GM21723 (cell line): ENCODE data around the gene CHD1L.
"Not testable (repeated sequence)": the region's sequence is repeated elsewhere in the genome, so short reads cannot be mapped to it uniquely, and the experiment has no call there.

ENCODE experiments used
- ATAC-seq: cut with Tn5 transposase; IDR thresholded peaks from one replicate; pipeline ENCODE4 v1.9.1; 2021; ENCODE audit warnings: mild to moderate bottlenecking, moderate library complexity; ENCODE audit not compliant: unreplicated experiment

The CHD1L gene

DNA sequence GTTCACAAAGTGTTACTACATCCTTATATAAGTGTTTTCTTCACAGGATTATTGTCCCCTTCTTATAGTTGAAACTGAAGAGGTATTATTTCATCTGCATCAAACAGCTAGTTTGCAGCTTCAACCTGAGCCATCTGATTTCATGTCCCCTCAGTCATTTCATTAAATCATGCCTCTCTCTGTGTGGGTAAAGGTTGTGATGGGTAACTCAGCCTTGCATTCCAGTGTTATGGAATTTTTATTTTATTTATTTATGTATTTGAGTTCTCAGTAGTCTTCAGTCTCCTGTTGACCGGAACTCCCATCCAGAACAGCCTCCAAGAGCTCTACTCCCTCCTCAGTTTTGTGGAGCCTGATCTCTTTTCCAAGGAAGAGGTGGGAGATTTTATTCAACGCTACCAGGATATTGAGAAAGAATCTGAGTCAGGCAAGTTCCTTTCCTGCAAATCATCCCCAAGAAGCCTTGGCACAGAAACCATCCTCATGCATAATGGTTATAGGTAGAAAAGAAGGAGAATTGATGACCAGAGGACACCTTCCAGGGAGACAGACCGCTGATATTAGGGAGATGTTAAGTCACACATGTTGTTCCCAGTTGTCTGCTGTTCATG is 21.8 kb downstream of the CHD1L start:
- ATAC-seq = no peak

DNA sequence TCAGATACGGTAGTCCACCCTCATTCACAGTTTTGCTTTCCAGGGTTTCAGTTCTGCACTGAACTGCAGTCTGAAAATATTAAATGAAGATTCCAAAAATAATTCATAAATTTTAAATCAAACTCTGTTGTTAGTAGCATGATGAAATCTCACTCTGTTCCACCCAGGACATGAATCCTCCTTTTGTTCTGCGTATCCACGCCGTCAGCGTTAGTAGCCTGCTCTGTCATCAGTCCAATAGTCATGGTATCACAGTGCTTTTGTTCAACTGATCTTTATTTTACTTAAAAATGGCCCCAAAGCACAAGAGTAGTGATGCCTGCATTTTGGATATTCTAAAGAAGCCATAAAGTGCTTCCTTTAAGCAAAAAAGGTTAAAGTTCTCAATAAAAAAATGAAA is 23.9 kb downstream of the CHD1L start:
- ATAC-seq = no peak

DNA sequence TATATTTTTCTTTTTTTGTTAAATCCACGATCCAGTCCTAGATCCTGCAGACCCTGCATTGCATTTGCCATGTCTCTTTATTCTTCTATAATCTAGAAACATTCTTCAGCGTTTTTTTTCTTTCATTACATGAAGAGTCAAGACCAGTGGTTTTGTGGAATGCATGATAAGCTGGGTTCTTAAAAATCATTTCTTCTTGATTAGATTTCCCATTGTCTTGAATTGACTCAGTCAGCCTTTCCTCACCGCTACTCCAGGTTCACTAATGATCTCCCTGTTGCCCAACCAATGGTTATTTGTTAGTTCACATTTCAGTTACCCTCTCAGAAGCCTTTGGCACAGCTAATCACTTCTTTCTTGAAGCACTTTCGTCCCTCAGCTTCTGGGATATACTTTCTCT is 25.2 kb downstream of the CHD1L start:
- no peak for ATAC-seq

DNA sequence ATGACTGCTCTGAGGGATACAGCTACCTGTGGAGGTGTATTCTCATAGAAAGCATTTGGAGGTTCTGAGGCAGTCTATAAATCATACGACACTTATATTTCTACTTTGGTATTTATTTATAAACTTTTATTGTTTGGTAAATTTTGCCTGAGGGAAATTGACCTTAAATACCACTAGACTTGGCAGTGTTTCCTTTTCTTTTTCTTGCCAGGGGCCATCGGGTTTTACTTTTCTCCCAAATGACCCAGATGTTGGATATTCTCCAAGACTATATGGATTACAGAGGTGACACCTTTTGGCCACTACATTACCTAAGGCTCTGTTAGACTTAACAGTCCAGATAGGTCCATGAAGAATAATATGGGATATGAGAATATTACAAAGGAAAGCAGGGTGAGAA is 28.2 kb downstream of the CHD1L start:
- ATAC-seq = no peak

DNA sequence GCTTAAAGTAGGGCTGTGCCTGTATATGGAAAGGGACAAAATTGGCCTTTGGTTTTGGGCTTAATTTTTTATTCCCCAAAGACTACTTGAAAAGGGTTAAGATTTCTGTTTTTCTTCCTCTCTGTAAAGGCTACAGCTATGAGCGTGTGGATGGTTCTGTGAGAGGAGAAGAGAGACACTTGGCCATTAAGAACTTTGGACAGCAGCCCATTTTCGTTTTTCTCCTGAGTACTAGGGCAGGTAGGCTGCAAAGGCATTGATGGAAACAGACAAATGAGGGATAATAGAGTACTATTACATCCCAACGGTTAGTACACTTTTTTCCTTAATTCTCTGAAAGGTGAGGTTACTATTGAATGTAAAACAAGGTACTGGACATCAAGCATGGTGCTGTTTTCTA is 29.6 kb downstream of the CHD1L start:
- ATAC-seq = no peak

DNA sequence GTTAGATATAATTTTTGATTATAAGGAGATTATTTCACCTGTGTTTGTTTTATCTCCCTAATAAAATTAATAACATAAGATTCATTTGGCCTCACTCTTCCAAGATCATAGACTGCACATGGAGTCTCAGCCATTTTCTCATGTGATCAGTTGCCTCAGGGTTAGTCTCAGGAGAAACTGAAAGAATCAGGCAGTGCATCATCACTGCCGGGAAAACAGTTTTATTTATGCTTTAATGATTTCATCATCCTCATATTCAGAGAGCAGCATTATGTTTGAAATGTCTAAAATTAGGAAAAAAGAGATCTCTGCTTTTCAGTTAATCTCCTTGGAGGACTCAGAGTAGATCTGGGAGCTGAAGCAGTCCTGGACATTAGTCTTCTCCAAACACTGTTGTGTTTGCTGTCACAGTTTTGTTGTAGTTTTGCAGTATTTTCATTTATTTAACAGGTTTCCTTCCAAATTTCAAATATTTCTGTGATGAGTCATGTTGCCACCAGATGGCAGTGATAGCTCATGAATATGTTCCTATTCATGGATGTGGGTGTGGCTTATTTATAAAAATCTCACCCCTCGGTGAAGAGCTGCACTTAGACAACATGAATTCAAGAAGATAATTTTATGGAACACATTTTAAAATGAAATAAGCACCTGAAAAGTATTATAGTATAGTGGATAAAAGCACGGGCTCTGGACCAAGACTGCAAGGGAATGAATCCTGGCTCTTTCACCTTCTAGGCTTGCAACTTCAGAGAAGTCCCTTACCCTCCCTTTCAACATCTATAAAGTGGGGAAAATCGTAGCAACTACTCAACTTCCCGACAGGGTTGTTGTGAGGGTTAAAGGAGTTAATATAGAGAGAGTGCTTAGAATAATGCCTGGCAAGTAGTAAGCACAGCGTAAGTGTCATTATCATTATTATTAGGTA is 31.2 kb downstream of the CHD1L start:
- no peak for ATAC-seq

DNA sequence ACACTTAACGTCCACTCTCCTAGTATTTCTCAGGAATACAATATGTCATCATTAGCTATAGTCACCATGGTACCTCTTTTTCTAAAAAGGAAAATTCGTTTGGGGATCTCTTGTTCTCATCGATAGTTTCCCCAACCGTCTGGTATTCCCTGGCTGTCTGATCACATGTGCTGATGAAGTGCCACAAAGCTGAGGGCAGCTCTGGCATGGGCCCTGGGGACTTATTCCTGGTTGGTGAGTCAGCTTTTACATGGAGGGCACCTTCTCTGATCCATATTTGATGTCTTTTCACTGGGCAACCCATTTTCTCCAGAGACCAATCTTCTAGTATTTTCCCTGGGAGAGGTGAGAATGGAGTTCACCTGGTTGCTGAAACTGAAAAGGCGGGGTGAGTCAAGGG is 39.5 kb downstream of the CHD1L start:
- ATAC-seq = no peak

DNA sequence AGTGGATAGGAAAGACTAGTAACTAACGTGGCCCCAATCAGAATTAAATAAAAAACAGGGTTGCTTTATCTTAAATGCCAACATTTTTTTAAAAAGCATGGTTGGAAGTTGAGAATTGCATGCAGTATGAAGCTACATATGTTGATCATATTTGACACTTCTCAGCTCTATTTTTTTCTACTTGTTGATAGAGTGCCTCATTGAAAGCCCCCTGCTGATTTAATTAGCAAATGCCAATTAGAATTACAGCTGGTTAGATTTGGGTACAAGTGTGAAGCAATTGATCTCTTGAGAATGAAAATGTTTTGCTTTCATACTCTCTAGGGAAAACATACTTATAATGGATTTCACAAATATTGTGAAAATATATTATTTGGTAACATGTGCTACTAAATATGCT is 40.5 kb downstream of the CHD1L start:
- no peak for ATAC-seq

DNA sequence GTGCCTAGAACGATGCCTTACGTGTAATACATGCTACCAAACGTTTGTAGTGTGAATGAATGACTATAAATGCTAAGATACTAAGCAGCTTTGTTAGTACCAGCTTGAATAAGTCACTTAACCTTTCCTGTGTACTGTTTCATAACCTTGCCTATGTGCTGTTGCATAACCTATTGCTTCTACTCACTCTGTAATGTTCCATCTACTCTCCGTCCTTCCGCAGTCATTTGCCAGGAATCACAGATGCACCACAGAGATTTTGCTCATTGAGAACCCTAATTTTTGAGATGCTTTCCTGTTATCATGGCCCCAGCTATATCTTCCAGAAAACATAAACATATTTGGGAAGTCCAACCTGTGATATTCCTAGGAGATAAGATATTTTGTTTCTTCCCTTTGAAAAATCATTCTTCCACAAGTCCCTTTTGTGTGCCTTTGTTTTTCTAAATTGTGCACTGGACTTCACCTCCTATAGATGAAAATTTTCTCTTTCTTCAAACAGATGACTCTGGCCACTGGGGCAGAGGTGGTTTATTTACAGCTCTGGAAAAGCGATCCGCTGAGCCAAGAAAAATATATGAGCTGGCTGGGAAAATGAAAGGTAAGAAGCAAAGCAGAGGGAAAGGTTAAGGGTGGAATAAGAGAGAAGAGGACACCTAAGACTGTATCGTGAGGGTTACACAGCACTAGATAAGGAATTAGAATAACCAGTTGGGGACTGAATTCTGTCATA is 44.8 kb downstream of the CHD1L start:
- ATAC-seq = no peak

DNA sequence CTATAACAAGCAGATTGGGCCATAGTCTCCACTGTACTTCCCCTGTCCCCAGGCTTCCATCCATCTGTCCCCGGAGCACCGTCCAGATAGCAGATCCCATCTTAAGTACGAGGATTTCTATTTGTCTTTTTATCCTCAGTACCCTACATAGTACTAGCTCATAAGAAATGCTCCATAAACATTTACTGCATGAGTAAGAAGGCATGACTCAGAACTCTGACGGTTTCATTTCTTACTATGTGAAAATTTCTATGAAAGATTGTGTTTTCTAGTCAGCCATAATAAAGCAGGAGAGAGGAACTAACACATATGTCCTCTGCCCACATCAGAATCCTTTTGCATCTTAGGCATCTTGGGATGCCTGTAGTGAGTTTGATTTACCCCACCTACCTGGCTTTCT is 49.5 kb downstream of the CHD1L start:
- no peak for ATAC-seq

DNA sequence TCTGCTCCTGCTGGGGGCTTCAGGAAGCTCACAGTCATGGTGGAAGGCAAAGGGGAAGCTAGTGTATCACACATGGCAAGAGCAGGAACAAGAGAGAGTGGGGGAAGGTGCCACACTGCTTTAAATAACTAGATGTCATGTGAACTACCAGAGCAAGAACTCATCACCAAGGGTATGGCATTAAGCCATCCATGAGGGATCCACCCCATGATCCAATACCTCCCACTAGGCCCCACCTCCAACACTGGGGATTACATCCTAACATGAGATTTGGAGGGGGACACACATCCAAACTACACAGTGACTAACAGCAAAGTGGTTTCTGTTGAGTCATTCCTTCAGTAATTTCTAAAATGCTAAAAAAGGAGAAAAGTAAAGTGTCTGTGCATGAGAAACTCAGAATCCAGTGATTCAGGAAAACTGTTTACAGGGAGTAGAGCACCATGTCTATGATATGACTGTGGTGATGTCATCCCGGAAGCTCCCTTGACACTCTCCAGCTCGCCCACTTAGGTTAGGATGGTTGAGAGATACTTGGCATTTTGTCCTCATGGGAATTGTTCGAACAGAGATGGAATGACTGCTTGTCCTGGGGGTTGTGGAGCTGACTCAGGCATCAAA is 50.3 kb downstream of the CHD1L start:
- ATAC-seq = no peak

DNA sequence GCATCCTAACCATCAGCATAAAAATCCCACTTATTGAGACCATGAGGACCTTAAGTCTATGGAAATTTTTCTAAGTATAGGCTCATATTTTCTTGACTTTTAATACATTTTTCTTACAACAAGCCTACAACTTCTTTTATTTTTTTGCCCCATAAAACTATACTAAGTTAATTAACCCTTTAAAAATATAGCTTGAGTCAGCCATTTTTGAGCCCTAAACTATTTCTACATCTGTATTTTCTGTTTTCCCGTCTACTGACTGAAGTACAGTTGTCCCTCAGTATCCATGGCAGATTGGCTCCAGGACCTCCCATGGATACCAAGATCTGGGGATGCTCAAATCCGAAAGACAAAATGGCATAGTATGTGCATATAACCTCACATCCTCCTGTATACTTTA is 55.0 kb downstream of the CHD1L start:
- no peak for ATAC-seq

DNA sequence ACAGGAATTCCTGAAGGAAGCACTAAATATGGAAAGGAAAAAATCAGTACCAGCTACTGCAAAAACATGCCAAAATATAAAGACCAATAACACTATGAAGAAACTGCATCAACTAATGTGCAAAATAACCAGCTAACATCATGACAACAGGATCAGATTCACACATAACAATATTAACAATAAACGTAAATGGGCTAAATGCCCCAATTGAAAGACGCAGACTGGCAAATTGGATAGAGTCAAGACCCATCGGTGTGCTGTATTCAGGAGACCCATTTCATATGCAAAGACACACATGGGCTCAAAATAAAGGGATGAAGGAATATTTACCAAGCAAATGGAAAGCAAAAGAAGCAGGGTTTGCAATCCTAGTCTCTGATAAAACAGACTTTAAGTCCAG is 63.3 kb downstream of the CHD1L start:
- not testable (repeated sequence) for ATAC-seq

DNA sequence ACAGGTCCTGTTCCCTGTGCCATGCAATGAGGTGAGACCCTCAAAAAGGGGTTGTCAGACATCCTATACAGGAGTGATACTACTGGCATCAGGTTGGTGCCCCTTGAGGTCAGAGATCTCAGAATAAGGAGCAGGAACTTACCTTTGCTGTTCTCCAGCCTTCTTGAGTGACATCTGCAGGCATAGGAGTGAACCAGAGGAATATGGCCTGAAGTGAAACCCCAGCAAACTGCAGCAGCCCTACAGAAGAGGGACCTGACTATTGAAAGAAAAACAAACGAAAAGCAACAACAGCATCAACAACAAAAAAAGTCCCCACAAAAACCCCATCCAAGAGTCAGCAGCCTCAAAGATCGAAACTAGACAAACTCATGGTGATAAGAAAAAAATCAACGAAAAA is 74.5 kb downstream of the CHD1L start:
- ATAC-seq = no peak

DNA sequence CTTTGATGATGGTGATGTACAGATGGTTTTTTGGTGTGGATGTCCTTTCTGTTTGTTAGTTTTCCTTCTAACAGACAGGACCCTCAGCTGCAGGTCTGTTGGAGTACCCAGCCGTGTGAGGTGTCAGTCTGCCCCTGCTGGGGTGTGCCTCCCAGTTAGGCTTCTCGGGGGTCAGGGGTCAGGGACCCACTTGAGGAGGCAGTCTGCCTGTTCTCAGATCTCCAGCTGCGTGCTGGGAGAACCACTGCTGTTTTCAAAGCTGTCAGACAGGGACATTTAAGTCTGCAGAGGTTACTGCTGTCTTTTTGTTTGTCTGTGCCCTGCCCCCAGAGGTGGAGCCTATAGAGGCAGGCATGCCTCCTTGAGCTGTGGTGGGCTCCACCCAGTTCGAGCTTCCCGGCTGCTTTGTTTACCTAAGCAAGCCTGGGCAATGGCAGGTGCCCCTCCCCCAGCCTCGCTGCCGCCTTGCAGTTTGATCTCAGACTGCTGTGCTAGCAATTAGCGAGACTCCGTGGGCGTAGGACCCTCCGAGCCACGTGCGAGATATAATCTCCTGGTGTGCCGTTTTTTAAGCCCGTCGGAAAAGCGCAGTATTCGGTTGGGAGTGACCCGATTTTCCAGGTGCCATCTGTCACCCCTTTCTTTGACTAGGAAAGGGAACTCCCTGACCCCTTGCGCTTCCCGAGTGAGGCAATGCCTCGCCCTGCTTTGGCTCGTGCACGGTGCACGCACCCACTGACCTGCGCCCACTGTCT is 84.6 kb downstream of the CHD1L start:
- not testable (repeated sequence) for ATAC-seq

DNA sequence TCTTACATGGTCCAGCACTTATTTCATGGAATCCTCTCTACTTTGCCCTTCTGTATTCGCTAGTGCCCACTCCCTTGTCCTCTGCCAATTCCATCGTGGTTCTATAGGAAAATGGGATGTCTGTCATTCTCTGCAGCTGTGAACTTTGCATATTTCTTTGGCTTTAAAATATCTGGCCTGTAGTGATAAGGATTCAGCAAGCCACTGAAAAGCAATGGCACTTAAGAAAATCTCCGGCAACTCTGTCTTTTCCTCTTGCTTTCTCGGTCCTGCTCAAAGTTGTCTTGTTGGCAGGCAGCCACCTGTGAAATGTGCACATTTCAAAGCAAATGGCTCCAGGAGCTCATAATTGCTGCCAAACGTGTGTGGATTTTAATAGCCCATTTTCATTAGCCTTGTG is 91.8 kb downstream of the CHD1L start:
- ATAC-seq = no peak

DNA sequence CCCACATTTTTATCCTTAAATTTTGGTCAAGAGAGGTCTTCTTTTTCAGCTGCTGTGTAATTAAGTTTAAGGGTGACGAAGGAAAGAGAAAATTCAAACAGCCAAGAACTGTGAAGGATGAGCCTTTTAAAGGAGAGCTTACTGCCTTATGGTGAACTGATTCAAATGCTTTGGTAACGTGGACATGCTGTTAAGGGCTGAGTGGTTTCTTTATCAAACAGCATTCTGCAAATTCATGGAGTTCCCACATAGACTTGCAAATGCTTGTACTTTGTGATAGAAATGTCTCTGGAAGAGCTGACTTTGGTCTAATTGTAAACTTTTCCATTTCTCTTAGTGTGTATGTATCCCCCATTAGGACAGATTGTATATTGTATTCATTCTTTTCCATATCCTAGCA is 93.8 kb downstream of the CHD1L start:
- ATAC-seq = no peak

DNA sequence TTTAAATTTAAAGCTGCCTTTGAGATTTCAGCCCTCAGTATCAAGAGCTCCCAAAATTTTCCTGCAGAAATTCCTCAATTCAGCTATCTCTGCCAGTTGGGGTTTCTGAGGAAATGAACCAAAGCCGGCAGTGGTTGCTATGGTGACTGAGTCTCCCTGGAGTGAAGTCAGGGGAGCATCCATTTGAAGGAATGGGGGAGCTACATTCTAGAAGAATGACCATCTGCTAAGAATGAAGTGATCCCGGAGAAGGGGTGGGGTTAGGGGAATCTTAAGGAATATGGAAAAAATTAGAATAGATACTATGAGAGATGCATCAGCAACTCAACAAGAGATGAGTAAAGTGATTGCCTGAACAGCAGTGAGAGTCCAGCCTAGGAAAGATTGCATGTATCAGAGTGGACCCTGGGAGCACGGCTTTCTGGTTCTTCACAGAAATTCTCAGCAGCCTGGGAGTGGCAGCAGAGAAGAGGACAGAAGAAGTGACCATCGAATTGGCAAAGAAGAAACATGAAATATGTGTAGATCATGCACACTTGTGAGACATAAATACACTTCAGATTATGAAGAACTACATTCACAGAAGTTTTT is 94.7 kb downstream of the CHD1L start:
- no peak for ATAC-seq

DNA sequence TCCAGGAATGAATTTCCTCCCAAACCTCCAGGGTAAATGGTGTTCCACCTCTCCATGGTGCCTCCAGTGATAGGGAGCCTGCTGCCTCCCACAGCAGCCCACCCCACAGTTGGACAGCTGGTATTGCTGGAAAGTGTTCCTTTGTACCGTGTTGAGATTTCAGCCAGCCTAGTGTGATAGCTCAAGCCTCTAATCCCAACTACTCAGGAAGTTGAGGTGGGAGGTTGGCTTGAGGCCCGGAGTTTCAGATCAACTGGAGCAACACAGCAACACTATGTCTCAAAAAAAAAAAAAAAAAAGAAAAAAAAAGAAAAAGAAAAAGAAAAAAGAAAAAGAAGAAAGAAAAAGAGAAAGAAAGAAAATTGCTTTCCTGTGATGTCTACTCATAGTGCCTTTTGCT is 96.1 kb downstream of the CHD1L start:
- ATAC-seq = no peak

DNA sequence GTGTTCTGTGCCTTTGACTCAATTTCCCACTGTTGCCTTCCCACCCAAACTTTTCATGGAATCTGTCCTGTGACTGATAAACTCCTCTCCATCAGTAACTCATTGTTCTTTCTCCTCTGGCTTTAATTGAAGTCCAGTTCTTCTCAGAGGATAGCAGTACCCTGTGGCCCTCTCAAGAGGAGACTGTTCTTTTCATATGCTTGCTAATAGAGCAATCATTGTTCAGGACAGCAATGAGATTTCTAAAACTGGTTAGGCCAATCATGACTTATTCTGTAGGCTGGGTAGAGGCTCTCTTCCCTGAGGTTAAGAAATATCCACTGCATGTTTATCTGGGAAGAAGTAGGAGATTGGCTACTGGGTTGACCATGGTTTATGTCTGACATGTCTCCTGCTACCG is 98.8 kb downstream of the CHD1L start:
- no peak for ATAC-seq
